Measurements from ENCODE around the gene LDLR.

LDLR gene

DNA sequence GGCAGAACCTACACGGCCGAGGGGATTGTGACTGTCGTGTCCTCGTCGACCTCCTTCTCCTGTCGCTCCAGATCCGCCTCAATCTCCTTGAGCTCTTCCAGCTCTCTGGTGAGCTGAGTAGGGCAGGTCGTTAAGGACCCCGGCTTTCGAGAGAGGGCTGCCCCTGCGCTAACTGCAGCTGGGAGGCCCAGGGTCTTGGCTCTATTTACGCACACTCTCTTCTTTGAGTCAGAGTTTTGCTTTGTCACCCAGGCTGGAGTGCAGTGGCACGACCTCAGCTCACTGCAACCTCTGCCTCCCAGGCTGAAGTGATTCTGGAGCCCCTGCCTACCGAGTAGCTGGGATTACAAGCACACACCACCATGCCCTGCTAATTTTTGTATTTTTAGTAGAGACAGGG, 58.7 kb downstream of the LDLR start:
- POLR2A ChIA-PET, result no interaction called here
- H3K4me3 ChIP-seq (ENCODE audit: low read depth, low read length), result no peak overlapping the region
- CTCF ChIA-PET, result interaction anchor here (1.9 kb wide), 1 partner anchor 10 kb away, joined by 6 read pairs; no protein-coding TSS in a partner anchor
- TF ChIP-seq, protein P1, sequence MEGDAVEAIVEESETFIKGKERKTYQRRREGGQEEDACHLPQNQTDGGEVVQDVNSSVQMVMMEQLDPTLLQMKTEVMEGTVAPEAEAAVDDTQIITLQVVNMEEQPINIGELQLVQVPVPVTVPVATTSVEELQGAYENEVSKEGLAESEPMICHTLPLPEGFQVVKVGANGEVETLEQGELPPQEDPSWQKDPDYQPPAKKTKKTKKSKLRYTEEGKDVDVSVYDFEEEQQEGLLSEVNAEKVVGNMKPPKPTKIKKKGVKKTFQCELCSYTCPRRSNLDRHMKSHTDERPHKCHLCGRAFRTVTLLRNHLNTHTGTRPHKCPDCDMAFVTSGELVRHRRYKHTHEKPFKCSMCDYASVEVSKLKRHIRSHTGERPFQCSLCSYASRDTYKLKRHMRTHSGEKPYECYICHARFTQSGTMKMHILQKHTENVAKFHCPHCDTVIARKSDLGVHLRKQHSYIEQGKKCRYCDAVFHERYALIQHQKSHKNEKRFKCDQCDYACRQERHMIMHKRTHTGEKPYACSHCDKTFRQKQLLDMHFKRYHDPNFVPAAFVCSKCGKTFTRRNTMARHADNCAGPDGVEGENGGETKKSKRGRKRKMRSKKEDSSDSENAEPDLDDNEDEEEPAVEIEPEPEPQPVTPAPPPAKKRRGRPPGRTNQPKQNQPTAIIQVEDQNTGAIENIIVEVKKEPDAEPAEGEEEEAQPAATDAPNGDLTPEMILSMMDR (IDR thresholded peaks at IDR 0.05; ENCODE audit: insufficient read depth, low read length, missing control alignments), result no peak
- no peak for DNase-seq (ENCODE audit: low read depth, low spot score)

- no peak for DNase-seq (ENCODE audit: low read depth, low spot score)
- TF ChIP-seq, protein P1 (IDR thresholded peaks at IDR 0.05; ENCODE audit: insufficient read depth, low read length, missing control alignments), result no peak
- CTCF ChIA-PET, result interaction anchor here (0.6 to 1.9 kb wide), 4 partner anchors 12 to 55 kb away, joined by 3 to 4 read pairs (median 4); no protein-coding TSS in a partner anchor
- POLR2A ChIA-PET, result no interaction called here
- no peak overlapping the region for H3K4me3 ChIP-seq (ENCODE audit: low read depth, low read length)
These were observed 61.9 kb downstream of the LDLR start for GRCh38 chr19:11151181-11151580.

DNA sequence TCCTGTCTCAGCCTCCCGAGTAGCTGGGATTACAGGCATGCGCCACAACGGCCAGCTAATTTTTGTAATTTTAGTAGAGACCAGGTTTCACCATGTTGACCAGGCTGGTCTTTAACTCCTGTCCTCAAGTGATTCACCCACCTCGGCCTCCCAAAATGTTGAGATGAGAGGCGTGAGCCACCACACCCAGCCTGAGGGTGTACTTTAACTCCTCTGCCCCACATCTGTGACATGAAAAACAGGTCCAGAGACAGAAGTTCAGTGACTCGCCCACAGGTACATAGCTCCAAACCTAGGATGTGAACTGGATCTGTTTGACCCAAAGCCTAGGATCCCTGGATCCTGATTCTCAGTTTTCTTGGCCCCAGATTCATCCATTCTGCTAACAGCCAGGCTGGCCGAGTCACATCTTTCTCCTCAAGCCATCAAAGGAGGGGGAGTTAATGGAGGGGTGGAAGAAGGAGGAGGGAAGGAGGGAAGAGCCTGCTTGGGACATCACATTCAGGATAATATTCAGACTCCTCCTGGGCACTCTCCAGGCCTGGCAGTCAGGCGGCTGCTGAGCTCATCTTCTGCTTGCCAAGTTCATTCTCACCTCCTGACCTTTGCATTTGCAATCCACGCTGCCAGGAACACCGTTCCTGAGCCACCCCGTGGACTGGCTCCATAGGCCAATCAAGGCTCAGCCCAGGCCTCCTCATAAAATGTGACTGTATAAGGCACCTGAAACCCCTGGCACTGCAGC, 63.2 kb downstream of the LDLR start:
- H3K4me3 ChIP-seq (ENCODE audit: low read depth, low read length), result no peak overlapping the region
- TF ChIP-seq, protein P1 (IDR thresholded peaks at IDR 0.05; ENCODE audit: insufficient read depth, low read length, missing control alignments), result no peak
- no peak for DNase-seq (ENCODE audit: low read depth, low spot score)
- CTCF ChIA-PET, result interaction anchor here (1.1 to 1.9 kb wide), 4 partner anchors 11 to 35 kb away, joined by 3 to 5 read pairs (median 4); no protein-coding TSS in a partner anchor
- POLR2A ChIA-PET, result interaction anchor here (0.8 kb wide), 1 partner anchor 13 kb away, joined by 4 read pairs; no protein-coding TSS in a partner anchor

DNA sequence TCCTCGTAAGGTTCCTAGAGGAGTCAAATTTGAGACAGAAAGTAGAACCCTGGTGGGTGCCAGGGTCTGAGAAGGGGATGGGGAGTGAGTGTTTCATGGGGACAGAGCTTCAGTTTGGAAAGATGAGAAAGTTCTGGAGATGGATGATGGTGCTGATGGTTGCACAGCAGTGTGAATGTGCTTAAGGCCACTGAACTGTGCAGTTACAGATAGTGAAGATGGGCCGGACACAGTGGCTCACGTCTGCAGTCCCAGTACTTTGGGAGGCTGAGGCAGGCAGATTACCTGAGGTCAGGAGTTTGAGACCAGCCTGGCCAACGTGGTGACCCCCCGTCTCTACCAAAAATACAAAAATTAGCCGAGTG, 65.4 kb downstream of the LDLR start:
- DNase-seq (ENCODE audit: low read depth, low spot score), result no peak
- TF ChIP-seq, protein P1 (IDR thresholded peaks at IDR 0.05; ENCODE audit: insufficient read depth, low read length, missing control alignments), result no peak
- POLR2A ChIA-PET, result interaction anchor here (1.3 to 1.7 kb wide), 2 partner anchors 10 to 213 kb away, joined by 3 to 6 read pairs; no protein-coding TSS in a partner anchor

DNA sequence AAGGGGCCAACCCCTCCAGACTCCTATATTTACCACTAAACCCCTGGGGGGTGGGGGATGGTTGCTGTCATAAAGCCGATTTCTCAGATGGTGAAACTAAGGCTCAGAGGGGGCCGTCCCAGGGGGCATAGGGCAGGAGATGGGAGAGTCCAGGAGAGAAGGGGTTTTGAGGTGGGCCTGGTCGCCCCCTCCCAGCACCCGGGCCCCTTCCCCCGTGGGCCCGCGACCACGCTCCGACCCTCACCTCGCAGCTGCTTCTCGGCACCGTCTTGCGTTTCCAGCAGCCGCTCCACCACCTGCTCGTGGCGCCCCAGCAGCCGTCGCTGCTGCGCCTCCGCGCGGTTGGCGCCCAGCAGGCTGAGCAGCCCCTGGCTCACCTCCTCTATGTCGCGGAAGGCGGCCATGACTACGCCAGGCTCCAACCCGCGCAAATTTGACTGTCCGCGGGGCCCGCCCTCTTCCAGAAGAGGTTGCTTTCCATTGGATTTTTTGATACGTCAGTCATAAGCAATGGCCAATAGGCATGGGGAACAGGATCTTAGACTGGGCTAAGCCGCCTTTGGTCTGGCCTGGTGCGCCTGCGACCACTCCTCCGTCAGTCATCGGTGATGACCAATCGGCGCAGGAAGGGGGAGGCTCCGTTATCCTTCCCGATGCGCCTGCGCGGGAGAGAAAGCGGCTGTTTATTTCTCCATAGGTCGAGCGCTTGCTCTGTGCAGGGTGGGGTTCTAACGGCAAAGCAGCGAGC, 66.3 kb downstream of the LDLR start, which contains the start of gene SPC24:
TSS of gene SPC24 (minus strand) at position 410 of the 748 bp plus-strand sequence. CDS start at position 404, 6 bp downstream.
- DNase-seq (ENCODE audit: low read depth, low spot score), result peak; percentile 91
- CTCF ChIA-PET, result interaction anchor here (1.0 to 3.2 kb wide), 6 partner anchors 13 to 48 kb away, joined by 3 to 11 read pairs (median 5); no protein-coding TSS in a partner anchor
- TF ChIP-seq, protein P1 (IDR thresholded peaks at IDR 0.05; ENCODE audit: insufficient read depth, low read length, missing control alignments), result peak; percentile 3
- POLR2A ChIA-PET, result interaction anchor here (0.5 to 1.7 kb wide), 4 partner anchors 9 to 214 kb away, joined by 3 to 6 read pairs (median 4); no protein-coding TSS in a partner anchor
- H3K4me3 ChIP-seq (ENCODE audit: low read depth, low read length), result peak within 1 kb of the TSS; percentile 93

More for the DNA sequence above, 65.4 kb downstream of the LDLR start:
- CTCF ChIA-PET, result interaction anchor here (1.0 to 3.2 kb wide), 4 partner anchors 10 to 29 kb away, joined by 3 to 11 read pairs (median 6); no protein-coding TSS in a partner anchor
- H3K4me3 ChIP-seq (ENCODE audit: low read depth, low read length), result peak overlapping the region; percentile 93

Measured in AG04449 (cell line).